Activated B cell treated with CpG ODN at 0.5 μM for 24 hours (primary cell): ENCODE data around the gene P4HA2. TPM values are rescaled to one million over a fixed set of nuclear protein-coding genes. Genes with fewer than 3 reads are reported as not detected.

Experiments
- ATAC-seq: fragments of 200-7000 bp; cut with Tn5 transposase; one replicate; pipeline ENCODE4 v1.10.0; 2021; ENCODE audit warnings: low read depth, mild to moderate bottlenecking, moderate library complexity
- CTCF ChIA-PET: fragments of 350-600 bp; sonication (Branson Sonifier 250); formaldehyde crosslinking; loops from one replicate; lab custom pipeline; 2021; ENCODE audit warnings: antibody characterized with exemption; lab: Charles Lee
- POLR2A ChIA-PET: fragments of 350-600 bp; sonication (Branson Sonifier 250); formaldehyde crosslinking; loops from one replicate; lab custom pipeline; 2021; ENCODE audit warnings: antibody characterized with exemption; lab: Charles Lee
- DNase-seq: peaks from one replicate; pipeline ENCODE4 v3.0.0; 2022
- H3K27ac Mint-ChIP-seq: one replicate; pipeline ENCODE4 v1.8.0; 2020; ENCODE audit warnings: mixed read lengths
- H3K27me3 Mint-ChIP-seq: one replicate; pipeline ENCODE4 v1.8.0; 2021; ENCODE audit warnings: mixed read lengths
- H3K36me3 Mint-ChIP-seq: one replicate; pipeline ENCODE4 v1.8.0; 2021; ENCODE audit warnings: low read depth, mixed read lengths
- H3K4me1 Mint-ChIP-seq: one replicate; pipeline ENCODE4 v1.8.0; 2021; ENCODE audit warnings: mixed read lengths
- H3K4me3 Mint-ChIP-seq: one replicate; pipeline ENCODE4 v1.8.0; 2020; ENCODE audit warnings: mild to moderate bottlenecking, mixed read lengths
- H3K9me3 Mint-ChIP-seq: one replicate; pipeline ENCODE4 v1.8.0; 2020; ENCODE audit warnings: mixed read lengths
- intact Hi-C: fragments of 100-400 bp; cut with micrococcal nuclease; formaldehyde crosslinking; loops from one replicate; pipeline ENCODE4 v1.15.1; 2024
- total RNA-seq: library from RNA; stranded (reverse); gene quantifications from 2 replicates; pipeline ENCODE4 v1.2.3, GENCODE V29; 2022
- TF ChIP-seq, protein P1 (sequence below): fragments of 200-600 bp; IDR thresholded peaks from one replicate; pipeline ENCODE4 v1.8.0; 2022; ENCODE audit warnings: antibody characterized with exemption, mild to moderate bottlenecking

The P4HA2 gene
- total RNA-seq, 1 donor from 2014 or later, result 0.29 TPM

DNA sequence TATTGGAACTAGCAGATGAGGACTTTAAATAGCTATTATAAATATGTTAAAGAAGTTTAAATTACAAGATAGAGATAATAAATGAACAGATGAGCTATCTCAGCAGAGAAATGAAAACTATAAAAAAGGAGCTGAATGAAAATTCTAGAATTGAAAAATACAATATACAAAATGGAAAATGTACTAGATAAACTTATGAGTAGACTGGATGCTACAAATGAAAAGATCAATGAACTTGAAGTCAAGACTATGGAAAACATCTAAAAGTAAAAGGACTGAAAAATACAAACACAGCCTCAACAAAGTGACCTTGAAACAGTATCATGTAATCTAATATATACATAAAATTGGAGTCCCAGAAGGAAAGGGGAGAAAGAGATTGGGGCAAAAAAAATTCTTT, 19.2 kb upstream of the P4HA2 start:
- no peaks in the 10 kb centered on the region for H3K4me1 Mint-ChIP-seq
- H3K36me3 Mint-ChIP-seq, result peaks cover 4% of the 10 kb centered on the region
- CTCF ChIA-PET, result no interaction called here
- DNase-seq (no peak), ATAC-seq (no peak)
- peaks cover 19% of the 10 kb centered on the region for H3K27me3 Mint-ChIP-seq
- TF ChIP-seq, protein P1, sequence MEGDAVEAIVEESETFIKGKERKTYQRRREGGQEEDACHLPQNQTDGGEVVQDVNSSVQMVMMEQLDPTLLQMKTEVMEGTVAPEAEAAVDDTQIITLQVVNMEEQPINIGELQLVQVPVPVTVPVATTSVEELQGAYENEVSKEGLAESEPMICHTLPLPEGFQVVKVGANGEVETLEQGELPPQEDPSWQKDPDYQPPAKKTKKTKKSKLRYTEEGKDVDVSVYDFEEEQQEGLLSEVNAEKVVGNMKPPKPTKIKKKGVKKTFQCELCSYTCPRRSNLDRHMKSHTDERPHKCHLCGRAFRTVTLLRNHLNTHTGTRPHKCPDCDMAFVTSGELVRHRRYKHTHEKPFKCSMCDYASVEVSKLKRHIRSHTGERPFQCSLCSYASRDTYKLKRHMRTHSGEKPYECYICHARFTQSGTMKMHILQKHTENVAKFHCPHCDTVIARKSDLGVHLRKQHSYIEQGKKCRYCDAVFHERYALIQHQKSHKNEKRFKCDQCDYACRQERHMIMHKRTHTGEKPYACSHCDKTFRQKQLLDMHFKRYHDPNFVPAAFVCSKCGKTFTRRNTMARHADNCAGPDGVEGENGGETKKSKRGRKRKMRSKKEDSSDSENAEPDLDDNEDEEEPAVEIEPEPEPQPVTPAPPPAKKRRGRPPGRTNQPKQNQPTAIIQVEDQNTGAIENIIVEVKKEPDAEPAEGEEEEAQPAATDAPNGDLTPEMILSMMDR, result no peak
- intact Hi-C loops, result no loop called here
- no peak overlapping the region for H3K27ac Mint-ChIP-seq
- no peak overlapping the region for H3K4me3 Mint-ChIP-seq
- peaks cover 24% of the 10 kb centered on the region for H3K9me3 Mint-ChIP-seq
- POLR2A ChIA-PET, result no interaction called here

DNA sequence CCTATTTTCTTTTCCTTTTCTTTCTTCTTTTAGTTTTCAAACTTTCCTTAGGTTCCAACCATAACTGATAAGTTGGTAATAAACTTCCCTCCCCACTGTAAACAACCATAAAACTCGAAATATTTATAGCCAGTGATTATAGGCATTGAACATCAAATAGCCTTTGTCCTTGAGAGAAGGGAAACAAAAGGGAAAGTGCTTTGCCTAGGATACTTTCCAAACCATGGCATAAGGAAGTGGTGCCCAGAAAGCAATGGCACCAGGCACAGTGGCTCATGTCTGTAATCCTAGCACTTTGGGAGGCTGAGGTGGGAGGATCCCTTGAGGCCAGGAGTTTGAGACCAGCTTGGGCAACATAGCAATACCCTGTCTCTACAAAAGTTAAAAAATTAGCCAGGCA, 17.9 kb upstream of the P4HA2 start:
- Mint-ChIP-seq H3K4me1 (no peaks in the 10 kb centered on the region), H3K27ac (no peak overlapping the region), H3K9me3 (peaks cover 26% of the 10 kb centered on the region), H3K36me3 (peaks cover 4% of the 10 kb centered on the region), H3K27me3 (peaks cover 18% of the 10 kb centered on the region), H3K4me3 (no peak overlapping the region)
- POLR2A ChIA-PET, result no interaction called here
- TF ChIP-seq, protein P1, result no peak
- intact Hi-C loops, result no loop called here
- ATAC-seq (no peak), DNase-seq (no peak)
- CTCF ChIA-PET, result no interaction called here

DNA sequence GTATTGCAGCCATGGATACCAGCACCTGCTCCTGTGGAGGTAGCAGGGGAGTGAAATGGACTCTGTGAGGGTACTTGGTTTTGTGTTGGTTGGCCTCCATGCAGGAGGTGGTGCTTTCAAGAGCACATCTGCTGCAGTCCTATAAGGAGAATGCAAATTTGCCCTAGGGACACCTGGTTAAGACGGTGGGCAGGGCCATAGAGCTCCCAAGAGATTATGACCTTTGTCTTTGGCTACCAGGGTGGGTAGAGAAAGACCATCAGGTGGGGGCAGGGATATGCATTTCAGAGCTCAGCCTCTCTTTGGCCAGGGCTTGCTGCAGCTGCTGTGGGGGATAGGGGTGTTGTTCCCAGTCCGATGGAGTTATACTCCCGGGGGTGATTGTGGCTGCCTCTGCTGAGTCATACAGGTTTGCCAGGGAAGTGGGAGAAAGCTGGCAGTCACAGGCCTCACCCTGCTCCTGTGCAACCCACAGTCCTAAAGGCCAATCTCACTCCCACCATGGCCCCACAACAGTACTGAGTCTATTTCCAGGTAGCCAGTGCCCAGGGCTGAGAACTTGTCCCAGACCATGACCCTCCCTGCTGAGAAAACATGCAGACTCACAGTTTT, 15.8 kb upstream of the P4HA2 start:
- POLR2A ChIA-PET, result interaction anchor here (0.7 kb wide), 1 partner anchor 229 kb away, joined by 4 read pairs; no protein-coding TSS in a partner anchor
- H3K4me3 Mint-ChIP-seq, result no peak overlapping the region
- H3K27me3 Mint-ChIP-seq, result peaks cover 11% of the 10 kb centered on the region
- H3K36me3 Mint-ChIP-seq, result peaks cover 4% of the 10 kb centered on the region
- TF ChIP-seq, protein P1, result no peak
- H3K4me1 Mint-ChIP-seq, result no peaks in the 10 kb centered on the region
- intact Hi-C loops, result no loop called here
- ATAC-seq (no peak), DNase-seq (no peak)
- H3K27ac Mint-ChIP-seq, result no peak overlapping the region
- CTCF ChIA-PET, result no interaction called here
- H3K9me3 Mint-ChIP-seq, result peaks cover 26% of the 10 kb centered on the region

DNA sequence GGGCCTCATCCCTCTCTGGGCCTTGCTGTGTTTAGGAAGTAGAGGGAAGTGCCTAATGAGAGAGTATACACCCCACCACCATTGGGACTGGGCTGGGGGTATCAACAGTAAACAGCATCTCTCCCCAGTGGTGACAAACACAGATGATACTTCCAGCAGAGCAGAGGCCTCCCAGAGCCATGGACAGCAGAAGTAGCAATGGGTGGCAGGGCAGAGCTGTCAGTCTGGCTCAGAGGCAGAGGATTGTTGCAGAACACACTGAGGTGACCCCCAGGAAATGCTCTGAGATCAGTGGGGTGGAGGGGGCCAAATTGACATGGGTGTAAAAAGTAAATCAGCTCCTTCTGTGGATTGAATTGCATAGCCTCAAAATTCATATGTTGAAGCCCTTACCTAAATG, 12.1 kb upstream of the P4HA2 start:
- H3K9me3 Mint-ChIP-seq, result peaks cover 13% of the 10 kb centered on the region
- H3K4me1 Mint-ChIP-seq, result no peaks in the 10 kb centered on the region
- ChIA-PET POLR2A (no interaction called here), CTCF (interaction anchor here (0.6 to 2.0 kb wide), 4 partner anchors 16 to 829 kb away, joined by 3 to 4 read pairs (median 4); no protein-coding TSS in a partner anchor)
- no peak for ATAC-seq
- H3K36me3 Mint-ChIP-seq, result peaks cover 4% of the 10 kb centered on the region
- H3K27me3 Mint-ChIP-seq, result peaks cover 6% of the 10 kb centered on the region
- no peak overlapping the region for H3K4me3 Mint-ChIP-seq
- TF ChIP-seq, protein P1, result no peak
- peak; percentile 4 for DNase-seq
- no peak overlapping the region for H3K27ac Mint-ChIP-seq
- intact Hi-C loops, result loop anchor here (5.0 kb wide), 1 partner anchor 53 kb away; the partner anchor contains the start of gene SLC22A4

DNA sequence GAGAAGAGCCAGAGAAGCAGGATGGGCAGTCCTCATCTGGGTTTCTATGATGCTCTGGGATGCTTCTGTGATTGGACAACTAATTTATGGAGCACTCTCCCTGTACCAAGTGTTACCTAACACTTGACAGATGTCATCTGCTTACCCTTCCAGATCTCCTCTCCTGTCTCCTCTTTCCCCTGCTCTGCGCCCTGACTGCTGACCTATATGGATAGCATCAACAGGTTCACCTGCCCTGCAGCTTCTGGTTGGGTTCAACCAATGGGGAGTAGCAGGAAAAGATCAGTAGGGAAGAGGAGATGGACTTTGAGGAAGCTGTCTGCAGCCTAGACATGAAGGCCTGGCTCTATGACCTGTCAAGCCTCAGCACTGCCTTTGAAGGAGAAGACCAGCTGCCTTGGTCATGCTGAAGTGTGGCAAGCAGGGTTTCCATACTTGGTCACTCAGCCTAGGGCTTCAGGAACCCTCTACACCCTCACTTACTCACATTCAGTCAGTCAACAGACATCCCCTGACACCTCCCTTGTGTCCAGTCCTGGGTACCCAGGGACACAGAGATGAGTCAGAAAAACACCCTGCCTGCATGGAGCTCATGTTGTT, 11.3 kb upstream of the P4HA2 start:
- no peak for DNase-seq
- intact Hi-C loops, result loop anchor here (1.0 to 5.0 kb wide), 4 partner anchors 53 to 262 kb away; partner anchors contain the start of gene SLC22A4
- peaks cover 4% of the 10 kb centered on the region for H3K27me3 Mint-ChIP-seq
- ChIA-PET POLR2A (no interaction called here), CTCF (interaction anchor here (0.8 to 2.4 kb wide), 22 partner anchors 10 to 477 kb away, joined by 3 to 21 read pairs (median 4); partner anchors contain the start of gene P4HA2)
- TF ChIP-seq, protein P1, result no peak
- H3K36me3 Mint-ChIP-seq, result no peaks in the 10 kb centered on the region
- ATAC-seq, result no peak
- no peak overlapping the region for H3K4me3 Mint-ChIP-seq
- H3K4me1 Mint-ChIP-seq, result no peaks in the 10 kb centered on the region
- peaks cover 7% of the 10 kb centered on the region for H3K9me3 Mint-ChIP-seq
- no peak overlapping the region for H3K27ac Mint-ChIP-seq
